HG03159 (cell line): ENCODE measurements around the gene NR2C1.
"Not testable (repeated sequence)": the region's sequence is repeated elsewhere in the genome, so short reads cannot be mapped to it uniquely, and the experiment has no call there.

Experiments
- ATAC-seq: cut with Tn5 transposase; IDR thresholded peaks from one replicate; pipeline ENCODE4 v1.9.1; 2021; ENCODE audit warnings: mild to moderate bottlenecking, moderate library complexity; ENCODE audit not compliant: unreplicated experiment

The NR2C1 gene

DNA sequence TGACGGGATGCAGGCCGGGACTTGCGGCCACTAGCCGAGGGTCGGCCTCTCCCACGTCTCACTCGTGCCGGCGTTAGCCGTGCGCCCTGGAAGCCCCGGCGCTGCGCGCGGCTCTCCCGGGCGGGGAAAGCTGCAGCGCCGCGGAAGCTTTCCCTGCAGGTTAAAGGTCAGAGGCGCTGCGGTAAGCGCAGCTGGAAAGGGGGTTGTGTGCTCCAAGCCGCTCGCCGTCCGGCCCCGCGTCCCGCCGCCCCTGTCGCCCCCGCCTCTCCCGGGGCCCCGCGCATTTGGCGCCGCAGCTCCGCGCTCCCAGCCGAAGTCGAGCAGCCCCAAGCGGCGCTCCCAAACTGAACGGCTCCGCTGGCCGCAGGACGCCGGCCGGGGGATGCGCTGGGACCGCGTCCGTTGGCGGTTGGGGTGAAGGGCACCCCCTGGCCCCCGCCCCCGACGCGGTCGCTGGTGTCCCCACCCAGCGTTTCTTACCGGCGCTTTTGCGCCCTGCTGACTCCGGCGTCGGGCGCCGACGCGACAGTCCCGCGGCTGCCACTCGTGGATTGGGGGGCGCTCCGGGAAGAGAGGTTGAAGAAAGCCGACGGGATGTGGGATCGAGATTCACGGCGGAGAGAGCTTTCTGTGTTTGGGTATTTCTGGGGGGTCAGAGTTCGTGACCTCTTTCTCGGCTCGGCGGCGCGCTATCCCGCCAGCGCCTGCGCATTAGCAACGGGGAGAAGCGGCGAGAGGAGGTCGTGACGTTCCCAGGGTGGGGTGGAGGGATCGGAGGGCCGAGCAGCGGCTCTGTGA lies at the start of gene NR2C1:
TSS of gene NR2C1 (minus strand) at position 719 of the 798 bp plus-strand sequence. CDS start 6,234 bp downstream, outside the sequence.
- ATAC-seq: peak; percentile 96

DNA sequence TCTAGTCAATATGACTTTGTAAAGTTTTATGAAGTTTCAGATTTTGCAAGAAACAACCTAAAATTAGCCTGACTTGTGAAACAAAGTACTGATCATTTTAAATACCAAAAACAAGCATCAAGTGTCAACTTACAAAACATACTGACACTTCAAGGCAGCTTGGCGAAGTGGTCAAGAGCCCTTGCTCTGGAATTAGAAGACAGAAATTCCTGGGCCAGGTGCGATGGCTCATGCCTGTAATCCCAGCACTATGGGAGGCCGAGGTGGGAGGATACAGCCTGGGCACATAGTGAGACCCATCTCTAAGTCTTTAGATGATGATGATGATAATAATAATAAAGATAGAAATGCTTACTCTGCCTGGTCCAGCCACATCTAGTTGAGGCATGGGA lies 45.4 kb upstream of the NR2C1 start:
- ATAC-seq: no peak

DNA sequence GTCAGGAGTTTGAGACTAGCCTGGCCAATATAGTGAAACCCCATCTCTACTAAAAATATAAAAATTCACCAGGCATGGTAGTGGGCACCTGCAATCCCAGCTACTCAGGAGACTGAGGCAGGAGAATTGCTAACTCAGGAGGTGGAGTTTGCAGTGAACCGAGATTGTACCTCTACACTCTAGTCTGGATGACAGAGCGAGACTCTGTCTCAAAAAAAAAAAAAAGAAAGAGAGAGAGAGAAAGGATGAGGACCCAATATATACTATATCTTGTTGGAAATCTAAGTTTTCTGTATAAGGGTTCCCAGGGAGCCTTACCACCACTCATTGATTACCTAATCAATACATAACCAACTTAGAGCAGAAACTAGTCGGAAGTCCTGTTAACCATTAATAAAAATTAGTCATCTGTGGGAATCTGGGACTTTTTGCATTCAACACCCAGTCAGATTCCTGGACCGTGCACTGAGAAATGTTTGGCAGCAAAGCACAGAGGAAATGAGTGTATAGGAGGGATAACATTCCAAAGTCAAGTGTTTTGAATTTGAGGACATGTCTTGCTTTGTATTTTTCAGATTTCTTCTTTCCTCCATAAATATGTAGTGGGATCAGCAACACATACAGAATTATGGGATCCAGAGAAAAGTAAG lies 44.8 kb upstream of the NR2C1 start:
- no peak for ATAC-seq

DNA sequence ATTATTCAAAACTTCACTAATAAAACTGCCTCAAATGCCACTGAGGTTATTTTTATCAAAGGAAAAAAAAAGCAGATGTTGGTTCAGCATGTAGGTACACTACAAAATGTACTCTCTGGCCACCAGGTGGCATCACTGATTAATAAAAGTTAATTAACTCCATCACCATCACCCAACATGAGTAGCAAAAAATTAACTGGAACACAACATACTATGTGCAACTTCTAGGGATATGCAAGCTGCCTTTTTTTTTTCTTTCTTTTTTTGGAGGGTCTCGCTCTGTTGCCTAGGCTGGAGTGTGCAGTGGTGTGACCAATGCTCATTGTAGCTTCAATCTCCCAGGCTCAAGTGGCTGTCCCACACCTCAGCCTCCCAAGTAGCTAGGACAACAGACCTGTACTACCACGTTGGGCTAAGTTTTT lies 43.8 kb upstream of the NR2C1 start:
- peak; percentile 70 for ATAC-seq

DNA sequence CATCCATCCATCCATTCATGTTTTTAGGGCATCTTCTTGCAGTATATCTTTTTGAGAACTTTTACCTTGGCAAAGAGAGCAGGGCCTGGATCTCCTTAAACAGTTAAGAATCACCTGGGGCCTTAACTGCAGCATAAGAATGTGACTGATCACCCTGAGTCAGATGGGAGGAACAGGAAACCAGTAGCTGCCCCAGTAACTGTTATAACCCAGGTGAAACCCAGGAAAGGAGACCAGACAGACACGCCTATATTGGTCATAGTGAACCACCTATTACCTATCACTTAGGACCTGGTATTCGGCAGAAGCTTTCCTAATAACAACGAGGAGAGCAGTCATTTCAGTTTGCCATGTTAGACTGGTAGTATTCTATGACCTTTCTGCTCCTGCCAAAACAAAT lies 43.4 kb upstream of the NR2C1 start:
- peak; percentile 54 for ATAC-seq

DNA sequence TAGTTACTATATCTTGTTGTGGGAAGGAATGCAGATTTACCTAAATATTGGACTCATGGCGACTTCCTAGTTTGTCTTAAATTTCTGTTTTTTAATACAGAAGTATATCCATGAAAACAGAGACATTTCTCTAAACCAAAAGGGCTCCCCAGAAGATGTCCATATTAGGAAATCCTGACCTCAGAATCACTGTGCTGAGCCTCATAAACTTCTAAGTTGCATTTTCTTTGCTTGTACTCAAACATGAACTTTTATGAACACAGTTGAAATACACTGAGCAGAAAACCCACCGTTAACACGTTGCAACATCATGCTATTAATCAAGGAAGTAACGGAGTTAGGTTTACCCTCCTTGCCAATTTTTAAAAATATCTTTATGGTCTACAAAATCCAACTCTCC lies 42.9 kb upstream of the NR2C1 start:
- ATAC-seq: no peak

DNA sequence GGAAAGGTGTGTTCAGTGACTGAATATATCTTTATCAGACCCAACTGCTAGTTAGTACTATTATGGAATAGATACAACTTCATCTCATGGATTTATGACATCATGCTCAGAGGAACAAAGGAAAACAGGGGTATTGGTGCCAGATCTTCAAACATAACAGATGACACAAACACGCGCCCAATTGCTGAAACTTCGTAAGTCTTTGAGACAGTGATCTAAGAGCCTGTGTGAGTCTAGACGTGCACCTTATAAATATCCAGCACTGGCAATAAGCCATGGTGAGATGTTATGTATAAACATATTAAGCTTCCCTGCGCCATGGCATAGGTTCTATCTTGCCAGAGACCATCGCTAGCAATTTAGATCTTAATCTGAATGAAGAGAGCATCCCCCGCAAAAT lies 42.2 kb upstream of the NR2C1 start:
- no peak for ATAC-seq

DNA sequence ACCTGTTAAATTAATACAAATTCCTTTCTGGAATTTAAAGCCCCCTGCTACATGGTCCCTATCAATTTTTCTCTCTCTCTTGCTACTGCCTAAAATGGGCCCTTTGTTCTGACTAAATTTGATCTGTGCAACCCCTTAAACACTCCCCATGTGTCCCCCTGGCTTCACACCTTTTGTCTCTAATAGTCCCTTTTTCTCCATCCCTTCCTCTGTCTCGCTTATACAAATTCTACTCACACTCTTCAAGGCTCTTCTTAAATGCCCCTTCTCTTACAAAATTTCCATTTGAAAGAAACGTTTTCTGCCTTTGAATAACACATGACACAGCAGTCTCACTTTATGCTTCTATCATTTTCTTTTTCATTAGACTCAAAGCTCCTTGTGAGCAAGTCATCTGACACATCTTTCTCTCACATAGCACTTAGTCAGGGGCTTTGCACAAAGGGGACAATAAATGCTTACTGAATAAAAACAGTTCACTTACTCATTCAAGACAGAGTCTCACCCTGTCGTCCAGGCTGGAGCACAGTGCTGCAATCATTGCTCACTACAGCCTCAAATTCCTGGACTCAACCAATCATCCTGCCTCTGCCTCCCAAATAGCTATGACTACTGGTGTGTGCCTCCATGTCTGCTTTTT lies 41.5 kb upstream of the NR2C1 start:
- no peak for ATAC-seq

DNA sequence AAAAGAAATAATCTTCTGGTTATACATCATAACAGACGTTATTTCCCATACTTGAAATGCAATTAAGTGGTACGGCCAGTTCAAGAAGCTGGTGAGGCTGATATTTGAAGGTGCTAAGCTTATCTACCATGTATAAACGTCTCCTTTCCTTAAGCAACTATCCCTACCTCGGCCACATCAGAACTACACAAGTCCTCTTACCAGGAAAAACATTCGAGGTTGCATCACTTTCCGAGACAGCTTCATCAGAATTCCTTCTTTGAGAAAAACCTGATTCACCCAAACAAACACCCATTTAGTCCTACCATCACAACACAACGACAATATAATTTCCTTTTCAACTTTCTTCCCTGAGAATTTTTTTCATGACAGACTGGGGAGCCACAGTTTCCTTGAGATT lies 33.9 kb upstream of the NR2C1 start:
- no peak for ATAC-seq

DNA sequence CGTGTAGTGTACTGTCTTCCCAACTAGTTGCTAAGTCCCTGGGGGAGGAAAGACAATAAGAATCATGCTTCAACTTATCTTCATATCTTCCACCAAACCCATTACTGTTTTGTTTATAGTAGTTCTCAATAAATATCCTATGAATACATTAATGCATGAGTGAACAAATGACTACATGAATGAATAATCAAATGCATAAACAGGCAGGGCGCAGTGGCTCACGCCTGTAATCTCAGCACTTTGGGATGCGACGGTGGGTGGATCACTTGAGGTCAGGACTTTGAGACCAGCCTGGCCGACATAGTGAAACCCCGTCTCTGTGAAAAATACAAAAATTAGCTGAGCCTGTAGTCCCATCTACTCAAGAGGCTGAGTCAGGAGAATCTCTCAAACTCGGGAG lies 32.1 kb upstream of the NR2C1 start:
- no peak for ATAC-seq

DNA sequence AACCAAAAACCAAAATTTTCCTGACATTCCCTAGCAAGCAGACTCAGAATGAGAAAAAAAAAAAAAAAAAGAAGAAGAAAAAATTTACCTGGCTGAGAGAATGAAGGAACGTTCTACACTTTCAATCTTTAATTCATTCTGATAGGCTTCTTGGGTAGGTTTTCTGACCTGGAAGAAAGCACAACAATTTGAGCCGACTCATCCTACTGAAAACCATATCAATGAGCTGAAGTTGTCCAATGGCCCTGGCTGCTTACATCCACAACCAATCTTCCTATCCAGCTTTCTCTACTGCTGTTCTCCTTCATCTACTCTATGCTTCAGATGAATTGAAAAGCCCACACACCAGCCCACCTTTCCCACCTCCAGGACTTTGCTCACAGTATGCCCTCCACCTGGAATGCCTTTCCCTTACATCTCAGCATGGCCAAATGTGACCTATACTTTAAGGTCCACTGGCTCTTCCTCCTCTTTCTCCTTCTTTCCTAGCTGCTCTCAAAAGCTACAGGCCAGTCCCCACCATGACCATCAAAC lies 31.6 kb upstream of the NR2C1 start:
- ATAC-seq: no peak

DNA sequence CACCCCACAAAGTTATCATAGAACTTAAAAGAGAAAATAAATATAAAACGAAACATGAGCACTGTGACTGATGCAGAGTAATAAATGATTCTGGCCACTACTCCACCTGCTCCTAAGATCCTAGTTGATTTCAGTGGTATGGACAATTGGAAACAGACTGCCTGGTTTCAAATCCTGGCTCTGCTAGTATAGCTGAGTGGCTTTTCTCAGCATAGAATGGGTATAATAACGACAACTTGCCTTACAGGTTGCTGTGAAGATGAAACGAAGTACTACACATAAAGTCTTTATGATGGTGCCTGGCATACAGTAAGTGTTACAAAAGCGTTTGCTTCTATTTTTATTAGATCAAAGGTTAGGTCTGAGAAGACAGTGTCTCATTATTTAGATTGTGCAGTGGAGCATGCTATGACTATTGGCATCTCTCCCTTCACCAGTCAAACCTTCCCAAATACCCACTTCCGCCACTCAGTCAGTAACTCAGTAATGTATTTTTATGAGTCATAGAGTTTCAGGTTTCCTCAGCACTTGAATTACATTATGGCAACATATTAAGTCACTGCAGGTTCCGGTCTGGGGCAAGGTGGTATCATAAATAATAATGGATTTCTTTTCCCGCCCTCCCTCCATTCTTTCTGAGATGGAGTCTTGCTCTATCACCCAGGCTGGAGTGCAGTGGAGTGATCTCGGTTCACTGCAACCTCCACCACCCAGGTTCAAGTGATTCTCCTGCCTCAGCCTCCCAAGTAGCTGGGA lies 29.7 kb upstream of the NR2C1 start:
- ATAC-seq: peak; percentile 96

DNA sequence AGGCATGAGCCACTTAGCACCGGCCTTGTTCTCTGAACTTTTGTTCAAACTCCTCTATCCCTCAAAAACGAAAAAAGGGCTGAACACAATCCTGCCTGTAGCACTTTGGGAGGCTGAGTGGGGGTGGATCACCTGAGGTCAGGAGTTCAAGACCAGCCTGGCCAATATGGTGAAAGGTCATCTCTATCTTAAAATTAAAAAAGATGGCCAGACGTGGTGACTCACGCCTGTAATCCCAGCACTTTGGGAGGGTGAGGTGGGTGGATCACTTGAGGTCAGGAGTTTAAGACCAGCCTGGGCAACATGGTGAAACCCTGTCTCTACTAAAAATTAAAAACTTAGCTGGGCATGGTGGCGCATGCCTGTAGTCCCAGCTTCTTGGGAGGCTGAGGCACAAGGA lies 28.5 kb upstream of the NR2C1 start:
- not testable (repeated sequence) for ATAC-seq

DNA sequence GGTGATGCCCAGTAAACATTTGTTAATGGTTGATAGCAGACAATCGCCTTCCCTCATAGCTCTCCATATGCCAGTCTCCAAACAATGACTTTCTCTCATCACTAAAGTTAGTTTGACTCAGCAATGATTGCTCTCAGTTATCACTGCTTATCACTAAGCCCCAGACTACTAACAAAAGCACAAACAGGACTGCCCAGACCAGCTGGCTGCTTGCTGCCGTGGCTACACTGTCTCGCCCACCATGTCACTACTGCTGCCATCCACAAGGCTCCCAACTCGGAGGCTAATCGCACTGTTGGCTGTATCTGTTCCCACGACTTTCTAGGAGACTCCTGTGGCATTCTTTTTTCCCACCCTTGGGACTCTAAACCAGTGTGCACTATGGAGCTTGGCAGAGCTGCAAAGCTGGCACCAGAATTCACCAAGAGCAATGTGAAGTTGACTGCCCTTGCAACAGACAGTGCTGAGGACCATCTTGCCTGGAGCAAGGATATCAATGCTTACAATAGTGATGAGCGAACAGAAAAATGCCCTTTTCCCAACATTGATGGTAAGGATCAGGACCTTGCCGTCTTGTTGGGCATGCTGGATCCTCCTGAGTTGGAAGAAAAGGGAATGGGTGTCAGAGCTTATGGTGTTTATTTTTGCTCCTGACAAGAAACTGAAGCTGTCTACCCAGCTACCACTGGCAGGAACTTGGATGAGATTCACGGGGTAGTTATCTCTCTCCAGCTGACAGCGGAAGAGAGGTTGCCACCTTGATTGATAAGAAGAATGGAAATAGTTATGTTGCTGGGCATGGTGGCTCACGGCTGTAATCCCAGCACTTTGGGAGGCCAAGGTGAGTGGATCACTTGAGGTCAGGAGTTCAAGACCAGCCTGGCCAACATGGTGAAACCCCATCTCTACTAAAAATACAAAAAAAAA lies 27.1 kb upstream of the NR2C1 start:
- ATAC-seq: no peak

DNA sequence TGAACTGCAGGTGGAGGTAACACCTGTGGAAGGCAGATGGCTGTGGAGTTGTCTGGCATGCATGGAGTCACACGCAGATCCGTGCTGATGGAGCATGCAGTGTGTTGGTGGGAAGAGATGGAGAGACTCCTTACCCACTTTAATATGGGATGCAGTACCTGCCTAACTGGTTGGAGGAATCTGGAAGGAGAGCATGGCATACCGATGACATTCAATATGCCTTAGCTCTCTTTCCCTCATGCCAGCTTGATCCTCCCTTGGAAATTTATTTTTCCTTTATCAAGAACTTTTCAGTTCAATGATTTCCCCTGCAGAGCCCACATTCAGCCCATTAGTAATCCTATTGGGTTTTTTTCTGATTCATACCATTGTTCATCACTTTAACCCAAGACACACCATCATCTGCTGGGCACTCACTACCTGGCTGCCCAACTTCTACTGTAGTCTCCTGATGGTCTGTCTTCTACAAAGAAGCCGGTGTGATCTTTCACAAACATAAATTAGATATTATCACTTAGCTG lies 25.9 kb upstream of the NR2C1 start:
- ATAC-seq: no peak

DNA sequence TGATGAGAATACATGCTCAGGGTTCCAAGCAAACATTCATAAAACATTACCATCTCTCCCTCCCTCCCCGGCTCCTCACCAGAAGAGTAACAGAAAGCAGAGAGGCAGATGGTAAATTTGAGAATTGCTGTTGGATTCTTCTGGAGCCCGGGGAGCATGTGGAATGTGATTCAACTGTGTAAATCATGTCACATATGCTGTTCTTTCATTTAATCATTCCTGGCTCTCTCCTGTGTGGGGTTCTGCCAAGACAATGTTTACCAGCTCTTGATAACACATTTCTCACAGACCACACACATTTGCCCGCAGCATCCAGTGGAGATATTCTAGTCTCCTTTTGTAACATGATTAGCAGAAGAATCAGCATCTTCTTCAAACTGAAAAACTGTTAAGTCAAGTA lies 23.4 kb upstream of the NR2C1 start:
- no peak for ATAC-seq

DNA sequence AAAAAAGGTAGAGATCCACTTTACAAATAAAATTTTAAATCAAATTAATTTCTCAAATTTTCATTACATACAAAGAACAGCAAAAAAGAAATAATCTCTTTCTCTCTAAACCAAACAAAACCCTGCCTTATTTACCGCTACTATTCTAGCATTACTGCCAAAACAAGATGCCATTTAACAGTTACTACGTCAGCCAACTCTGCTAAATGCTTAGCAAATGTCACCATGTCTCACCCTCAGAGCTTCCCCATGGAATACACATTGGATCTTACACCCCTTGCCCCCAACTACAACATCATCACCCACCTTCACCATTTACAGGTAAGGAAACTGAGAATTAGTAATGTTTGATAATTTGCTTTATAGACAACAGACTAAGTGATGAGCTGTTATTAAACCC lies 23.0 kb upstream of the NR2C1 start:
- ATAC-seq: no peak

DNA sequence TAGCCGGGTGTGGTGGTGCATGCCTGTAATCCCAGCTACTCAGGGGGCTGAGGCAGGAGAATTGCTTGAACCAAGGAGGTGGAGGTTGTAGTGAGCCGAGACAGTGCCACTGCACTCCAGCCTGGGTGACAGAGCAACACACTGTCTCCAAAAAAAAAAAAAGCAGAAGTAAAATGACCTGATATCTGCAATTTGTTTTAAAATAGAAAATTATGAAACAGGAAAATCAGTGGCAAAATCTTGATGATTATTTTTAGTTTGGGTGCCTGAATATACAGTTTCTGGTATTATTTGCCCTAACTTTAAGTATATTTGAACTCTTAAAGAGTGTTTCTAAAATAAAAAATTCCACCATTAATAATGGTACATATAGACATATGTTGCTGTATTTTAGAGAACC lies 22.4 kb upstream of the NR2C1 start:
- ATAC-seq: not testable (repeated sequence)

DNA sequence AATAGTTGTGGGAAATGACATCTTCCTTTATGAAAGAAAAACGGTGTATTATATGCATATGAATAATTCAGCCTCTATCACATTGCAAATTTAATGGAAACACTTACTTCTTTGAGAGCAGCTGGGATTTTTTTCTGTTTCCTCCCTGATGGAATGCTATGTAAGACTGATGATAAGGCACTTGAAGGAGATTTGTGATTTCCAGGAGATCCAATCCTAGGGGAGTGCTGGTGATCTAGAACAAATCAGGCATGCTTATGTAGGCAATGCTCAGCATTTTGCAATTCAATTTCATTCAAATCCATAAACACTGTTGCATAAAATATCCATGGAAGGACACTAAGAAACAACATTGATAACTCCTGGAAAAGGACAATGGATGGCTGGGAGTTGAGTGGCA lies 16.0 kb upstream of the NR2C1 start:
- no peak for ATAC-seq

DNA sequence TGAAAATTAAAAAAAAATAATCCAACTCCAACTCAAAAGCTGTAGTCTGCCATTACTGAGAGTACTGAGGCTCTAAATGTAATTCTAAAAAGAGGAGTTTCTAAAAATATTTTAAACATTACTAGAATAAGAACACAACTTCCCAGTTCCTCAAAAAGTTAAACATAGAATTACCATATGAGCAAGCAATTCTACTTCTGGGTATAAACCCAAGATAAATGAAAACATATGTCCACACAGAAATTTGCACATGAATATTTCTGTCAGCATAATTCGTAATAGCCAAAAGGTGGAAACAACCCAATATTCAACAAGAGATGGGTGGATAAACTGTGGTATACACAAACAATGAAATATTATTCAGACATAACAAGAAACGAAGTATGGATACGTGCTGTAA lies 15.0 kb upstream of the NR2C1 start:
- ATAC-seq: no peak
